Testis (tissue), 2 donors: ENCODE results near the gene ZNF382.

ENCODE experiments used
- CTCF ChIP-seq, 3 experiments: fragments of 450-650 bp in 2 of 3; fragments of 200-600 bp in 1 of 3; sonication (generic) in 1 of 3; IDR thresholded peaks; one replicate each; pipeline ENCODE4 v1.5.1; 2016 to 2019; ENCODE audit warnings: antibody characterized with exemption in 3 of 3, mild to moderate bottlenecking in 2 of 3, moderate library complexity in 1 of 3
- POLR2A ChIP-seq: fragments of 450-650 bp; IDR thresholded peaks from one replicate; pipeline ENCODE4 v1.6.1; 2017; ENCODE audit warnings: antibody characterized with exemption, mild to moderate bottlenecking, moderate library complexity

GRCh38 chr19:36646746-36647145, 41.6 kb downstream of the ZNF382 start:
- TF ChIP-seq CTCF (IDR thresholded peaks at IDR 0.05): no peak
- TF ChIP-seq POLR2A: no peak
